ENCODE results near the gene PSMG1. TPM values are rescaled to one million over a fixed set of nuclear protein-coding genes. Genes with fewer than 3 reads are reported as not detected.
A peak's percentile ranks its signal among the peaks of the same experiment; 100 is the strongest.
"Not testable (repeated sequence)": the region's sequence is repeated elsewhere in the genome, so short reads cannot be mapped to it uniquely, and the experiment has no call there.

Gene PSMG1, protein sequence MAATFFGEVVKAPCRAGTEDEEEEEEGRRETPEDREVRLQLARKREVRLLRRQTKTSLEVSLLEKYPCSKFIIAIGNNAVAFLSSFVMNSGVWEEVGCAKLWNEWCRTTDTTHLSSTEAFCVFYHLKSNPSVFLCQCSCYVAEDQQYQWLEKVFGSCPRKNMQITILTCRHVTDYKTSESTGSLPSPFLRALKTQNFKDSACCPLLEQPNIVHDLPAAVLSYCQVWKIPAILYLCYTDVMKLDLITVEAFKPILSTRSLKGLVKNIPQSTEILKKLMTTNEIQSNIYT
- 15.6 TPM for total RNA-seq
- 10 to 100 TPM; 45.9 to 52.0 (median 48.6) TPM for polyA plus RNA-seq

DNA sequence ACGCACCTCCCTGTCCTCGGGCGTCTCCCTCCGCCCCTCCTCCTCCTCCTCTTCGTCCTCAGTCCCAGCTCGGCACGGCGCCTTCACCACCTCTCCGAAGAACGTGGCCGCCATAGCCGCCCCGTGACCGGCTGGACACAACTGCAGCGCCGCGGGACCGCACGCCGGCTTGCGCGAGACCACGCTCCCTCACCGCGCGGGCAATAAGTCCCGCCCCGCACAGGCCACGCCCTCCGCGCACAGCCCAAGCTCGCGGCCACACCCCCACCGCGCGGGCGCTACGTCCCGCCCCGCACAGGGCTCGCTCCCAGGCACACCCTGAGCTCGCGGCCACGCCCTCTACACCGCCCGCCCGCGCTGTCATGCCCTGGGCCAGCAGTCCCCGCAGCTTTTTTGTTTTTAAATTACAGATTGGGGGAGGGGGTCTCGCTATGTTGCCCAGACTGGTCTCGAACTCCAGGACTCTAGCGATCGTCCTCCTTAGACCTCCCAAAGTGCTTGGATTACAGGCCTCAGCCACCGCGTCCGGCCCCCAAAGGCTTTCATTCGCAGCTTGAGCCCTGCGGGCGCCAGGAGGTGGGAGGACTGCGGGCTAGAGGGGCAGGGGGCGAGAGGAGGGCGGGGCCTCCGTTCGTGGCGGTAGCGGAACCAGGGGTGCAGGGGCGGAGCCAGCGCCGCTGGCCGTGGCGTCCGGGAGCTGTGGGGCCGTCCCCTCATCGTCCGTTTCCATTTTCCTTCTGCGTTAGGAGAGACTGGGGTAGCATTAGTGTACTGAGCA is at the start of gene PSMG1:
PSMG1 (minus strand) TSS at position 180 of the 778 bp plus-strand sequence; CDS start at position 114, 66 bp downstream.
- Mint-ChIP-seq H3K9me3 (no peaks in the 10 kb centered on the region), H3K36me3 (peaks cover 9% of the 10 kb centered on the region), H3K4me3 (peak within 1 kb of the TSS; percentile 92 to 100 (median 97)), H3K27me3 (no peaks in the 10 kb centered on the region), H3K4me1 (peaks cover 35 to 62% (median 40%) of the 10 kb centered on the region in 4 donors), H3K27ac (peak within 1 kb of the TSS; percentile 85 to 95 (median 90))
- Histone ChIP-seq H3K36me3 (ENCODE audit: control insufficient read depth, insufficient read depth, low read length) (peaks cover 10% of the 10 kb centered on the region), H3K27me3 (ENCODE audit: control insufficient read depth, insufficient read depth, low read length) (no peaks in the 10 kb centered on the region), H3K4me1 (ENCODE audit: control insufficient read depth, insufficient read depth, low read length, poor library complexity, severe bottlenecking) (peaks cover 27% of the 10 kb centered on the region), H3K4me3 (ENCODE audit: low read depth, low read length) (peak within 1 kb of the TSS; percentile 85), H3K27ac (ENCODE audit: insufficient read depth, low read length, poor library complexity, severe bottlenecking) (peak within 1 kb of the TSS; percentile 89), H3K9me3 (ENCODE audit: control insufficient read depth in 2 of 2, low read length in 2 of 2) (no peaks in the 10 kb centered on the region)
- DNase-seq (peak; percentile 90 to 96 (median 92)), ATAC-seq (ENCODE audit: low read depth in 2 of 2) (peak; percentile 94 to 95)

DNA sequence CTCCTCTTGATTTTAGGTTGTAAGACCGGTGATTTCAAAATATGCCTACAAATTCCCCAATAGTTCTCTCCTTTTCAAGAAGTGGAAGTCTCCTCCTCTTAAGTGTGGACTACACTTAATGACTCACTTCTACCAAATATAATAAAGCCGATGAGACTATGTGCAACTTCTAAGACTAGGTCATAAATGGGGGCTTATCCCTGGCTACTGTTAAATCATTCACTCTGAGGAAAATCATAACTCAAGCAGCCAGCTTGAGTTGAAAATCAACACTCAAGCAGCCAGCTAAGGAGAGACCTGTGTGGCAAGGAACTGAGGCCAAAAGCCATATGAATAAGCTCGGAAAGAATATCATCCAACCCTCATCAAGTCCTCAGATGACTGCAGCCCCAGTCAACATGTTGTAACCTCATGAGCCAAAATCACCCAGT is 49.6 kb upstream of the PSMG1 start:
- Histone ChIP-seq H3K27me3 (ENCODE audit: control insufficient read depth, insufficient read depth, low read length) (no peaks in the 10 kb centered on the region), H3K4me3 (ENCODE audit: low read depth, low read length) (no peak overlapping the region), H3K4me1 (ENCODE audit: control insufficient read depth, insufficient read depth, low read length, poor library complexity, severe bottlenecking) (no peaks in the 10 kb centered on the region), H3K9me3 (ENCODE audit: control insufficient read depth in 2 of 2, low read length in 2 of 2) (no peaks in the 10 kb centered on the region), H3K27ac (ENCODE audit: insufficient read depth, low read length, poor library complexity, severe bottlenecking) (no peak overlapping the region), H3K36me3 (ENCODE audit: control insufficient read depth, insufficient read depth, low read length) (peaks cover 85% of the 10 kb centered on the region)
- H3K4me3 Mint-ChIP-seq, result no peak overlapping the region
- no peak for ATAC-seq (ENCODE audit: low read depth in 2 of 2)
- no peak for DNase-seq
- no peaks in the 10 kb centered on the region for H3K9me3 Mint-ChIP-seq
- no peaks in the 10 kb centered on the region for H3K27me3 Mint-ChIP-seq
- no peak overlapping the region for H3K27ac Mint-ChIP-seq
- H3K4me1 Mint-ChIP-seq, result peaks cover 7 to 44% (median 28%) of the 10 kb centered on the region in 4 donors
- H3K36me3 Mint-ChIP-seq, result peaks cover 55% of the 10 kb centered on the region

DNA sequence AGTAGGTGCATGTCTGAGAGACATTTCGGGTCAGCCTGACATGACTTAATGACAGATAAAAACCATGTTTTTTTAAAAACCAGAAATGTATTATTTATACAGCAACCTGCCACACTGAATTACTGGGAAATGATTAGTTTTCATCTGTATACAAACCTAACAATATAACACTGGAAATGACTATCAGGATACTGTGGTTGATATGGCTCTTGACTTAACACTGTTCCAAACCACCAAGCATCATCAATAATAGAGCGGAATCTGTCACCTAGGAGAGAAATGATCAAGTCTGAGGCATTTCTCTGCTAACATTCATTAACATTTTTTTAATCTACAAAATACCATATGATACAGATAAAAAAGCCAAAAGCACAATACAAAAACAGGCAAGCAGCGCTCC is 41.7 kb upstream of the PSMG1 start:
- ATAC-seq (ENCODE audit: low read depth in 2 of 2) (no peak), DNase-seq (no peak)
- H3K27ac Mint-ChIP-seq, result no peak overlapping the region
- H3K36me3 ChIP-seq (ENCODE audit: control insufficient read depth, insufficient read depth, low read length), result peaks cover 67% of the 10 kb centered on the region
- H3K4me1 ChIP-seq (ENCODE audit: control insufficient read depth, insufficient read depth, low read length, poor library complexity, severe bottlenecking), result no peaks in the 10 kb centered on the region
- H3K9me3 Mint-ChIP-seq, result peaks cover 0 to 1% (median 0%) of the 10 kb centered on the region in 7 donors
- H3K27me3 ChIP-seq (ENCODE audit: control insufficient read depth, insufficient read depth, low read length), result no peaks in the 10 kb centered on the region
- H3K4me3 Mint-ChIP-seq, result no peak overlapping the region
- no peaks in the 10 kb centered on the region for H3K27me3 Mint-ChIP-seq
- no peak overlapping the region for H3K4me3 ChIP-seq (ENCODE audit: low read depth, low read length)
- H3K27ac ChIP-seq (ENCODE audit: insufficient read depth, low read length, poor library complexity, severe bottlenecking), result no peak overlapping the region
- H3K9me3 ChIP-seq (ENCODE audit: control insufficient read depth in 2 of 2, low read length in 2 of 2), result no peaks in the 10 kb centered on the region
- H3K4me1 Mint-ChIP-seq, result peaks cover 14 to 40% (median 18%) of the 10 kb centered on the region in 4 donors
- peaks cover 65% of the 10 kb centered on the region for H3K36me3 Mint-ChIP-seq

DNA sequence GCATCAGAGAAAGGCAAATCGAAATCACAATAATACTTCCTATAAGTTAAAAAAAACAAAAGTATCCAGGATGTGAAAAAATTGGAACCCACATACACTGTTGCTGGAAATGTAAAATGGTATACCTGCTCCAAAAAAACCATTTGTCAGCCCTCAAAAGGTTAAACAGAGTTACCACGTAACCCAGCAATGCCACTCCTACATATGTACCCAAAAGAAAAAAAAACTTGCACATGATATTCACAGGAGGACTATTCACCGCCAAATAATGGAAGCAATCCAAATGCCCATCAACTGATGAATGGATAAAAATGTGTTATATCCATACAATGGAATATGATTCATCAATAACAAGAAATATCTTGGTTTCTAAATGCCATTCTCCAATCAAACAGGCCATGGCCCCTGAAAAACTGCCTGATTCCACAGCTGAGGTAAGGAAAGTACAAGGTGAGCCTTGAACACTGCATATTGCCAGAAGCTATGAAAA is 38.8 kb upstream of the PSMG1 start:
- Histone ChIP-seq H3K36me3 (ENCODE audit: control insufficient read depth, insufficient read depth, low read length) (peaks cover 56% of the 10 kb centered on the region), H3K27me3 (ENCODE audit: control insufficient read depth, insufficient read depth, low read length) (no peaks in the 10 kb centered on the region), H3K9me3 (ENCODE audit: control insufficient read depth in 2 of 2, low read length in 2 of 2) (no peaks in the 10 kb centered on the region), H3K4me3 (ENCODE audit: low read depth, low read length) (no peak overlapping the region), H3K27ac (ENCODE audit: insufficient read depth, low read length, poor library complexity, severe bottlenecking) (no peak overlapping the region), H3K4me1 (ENCODE audit: control insufficient read depth, insufficient read depth, low read length, poor library complexity, severe bottlenecking) (no peaks in the 10 kb centered on the region)
- Mint-ChIP-seq H3K27me3 (no peaks in the 10 kb centered on the region), H3K27ac (peak overlapping the region in 1 of 3 donors; percentile 22), H3K4me1 (peaks cover 16 to 31% (median 19%) of the 10 kb centered on the region in 4 donors), H3K36me3 (peaks cover 55% of the 10 kb centered on the region), H3K9me3 (peaks cover 0 to 1% (median 0%) of the 10 kb centered on the region in 7 donors), H3K4me3 (no peak overlapping the region)
- DNase-seq (no peak), ATAC-seq (ENCODE audit: low read depth in 2 of 2) (no peak)

DNA sequence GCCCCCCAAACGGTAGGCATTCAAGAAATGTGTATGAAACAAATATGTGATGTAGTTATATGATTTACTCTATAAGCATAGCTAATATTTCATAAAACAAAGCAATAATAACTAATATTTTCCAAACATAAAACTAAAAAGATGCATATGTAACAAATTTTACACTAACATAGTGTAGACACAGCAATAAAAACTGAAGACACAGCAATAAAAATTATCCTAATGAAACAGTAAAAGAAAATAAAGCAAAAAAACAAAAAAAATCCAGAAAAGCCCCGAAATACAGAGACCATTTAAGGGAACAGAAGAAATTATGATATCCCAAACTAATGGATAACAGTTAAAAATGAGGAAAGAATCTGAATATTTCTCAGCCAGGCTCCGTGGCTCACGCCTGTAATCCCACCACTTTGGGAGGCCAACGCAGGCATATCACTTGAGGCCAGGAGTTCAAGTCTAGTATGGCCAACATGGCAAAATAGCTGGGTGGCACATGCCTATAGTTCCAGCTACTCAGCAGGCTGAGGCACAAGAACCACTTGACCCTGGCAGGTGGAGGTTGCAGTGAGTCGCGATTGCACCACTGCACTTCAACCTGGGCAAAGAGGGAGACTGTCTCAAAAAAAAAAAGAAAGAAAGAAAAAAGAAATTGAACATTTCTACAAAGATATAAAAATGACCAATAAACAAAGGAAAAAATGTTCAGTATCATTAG is 38.2 kb upstream of the PSMG1 start:
- Mint-ChIP-seq H3K27me3 (no peaks in the 10 kb centered on the region), H3K9me3 (peaks cover 0 to 1% (median 0%) of the 10 kb centered on the region in 7 donors), H3K27ac (peak overlapping the region in 2 of 3 donors; percentile 64 to 65), H3K4me1 (peaks cover 15 to 31% (median 18%) of the 10 kb centered on the region in 4 donors), H3K4me3 (no peak overlapping the region), H3K36me3 (peaks cover 49% of the 10 kb centered on the region)
- H3K9me3 ChIP-seq (ENCODE audit: control insufficient read depth in 2 of 2, low read length in 2 of 2), result no peaks in the 10 kb centered on the region
- no peaks in the 10 kb centered on the region for H3K27me3 ChIP-seq (ENCODE audit: control insufficient read depth, insufficient read depth, low read length)
- DNase-seq (no peak), ATAC-seq (ENCODE audit: low read depth in 2 of 2) (no peak)
- no peak overlapping the region for H3K27ac ChIP-seq (ENCODE audit: insufficient read depth, low read length, poor library complexity, severe bottlenecking)
- H3K36me3 ChIP-seq (ENCODE audit: control insufficient read depth, insufficient read depth, low read length), result peaks cover 56% of the 10 kb centered on the region
- no peaks in the 10 kb centered on the region for H3K4me1 ChIP-seq (ENCODE audit: control insufficient read depth, insufficient read depth, low read length, poor library complexity, severe bottlenecking)
- no peak overlapping the region for H3K4me3 ChIP-seq (ENCODE audit: low read depth, low read length)

DNA sequence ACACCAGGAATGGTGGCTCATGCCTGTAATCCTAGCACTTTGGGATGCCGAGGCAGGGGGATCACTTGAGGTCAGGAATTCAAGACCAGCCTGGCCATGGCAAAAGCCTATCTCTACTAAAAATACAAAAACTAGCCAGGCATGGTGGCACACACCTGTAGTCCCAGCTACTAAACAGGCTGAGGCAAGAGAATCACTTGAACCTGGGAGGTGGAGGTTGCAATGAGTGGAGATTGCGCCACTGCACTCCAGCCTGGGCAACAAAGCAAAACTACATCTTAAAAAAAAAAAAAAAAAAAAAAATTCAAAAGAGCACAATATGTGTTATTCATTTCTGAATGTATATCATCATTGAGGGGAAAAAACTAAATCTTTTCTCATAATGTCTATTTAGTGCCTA is 37.6 kb upstream of the PSMG1 start:
- peak overlapping the region in 1 of 3 donors; percentile 64 for H3K27ac Mint-ChIP-seq
- peaks cover 59% of the 10 kb centered on the region for H3K36me3 ChIP-seq (ENCODE audit: control insufficient read depth, insufficient read depth, low read length)
- H3K27ac ChIP-seq (ENCODE audit: insufficient read depth, low read length, poor library complexity, severe bottlenecking); H3K9me3 Mint-ChIP-seq; H3K9me3 ChIP-seq (ENCODE audit: control insufficient read depth in 2 of 2, low read length in 2 of 2); H3K4me3 Mint-ChIP-seq; ATAC-seq (ENCODE audit: low read depth in 2 of 2); H3K27me3 Mint-ChIP-seq; H3K4me1 ChIP-seq (ENCODE audit: control insufficient read depth, insufficient read depth, low read length, poor library complexity, severe bottlenecking); H3K4me3 ChIP-seq (ENCODE audit: low read depth, low read length); DNase-seq; H3K27me3 ChIP-seq (ENCODE audit: control insufficient read depth, insufficient read depth, low read length): not testable (repeated sequence)
- peaks cover 12 to 31% (median 14%) of the 10 kb centered on the region in 4 donors for H3K4me1 Mint-ChIP-seq
- H3K36me3 Mint-ChIP-seq, result peaks cover 46% of the 10 kb centered on the region

DNA sequence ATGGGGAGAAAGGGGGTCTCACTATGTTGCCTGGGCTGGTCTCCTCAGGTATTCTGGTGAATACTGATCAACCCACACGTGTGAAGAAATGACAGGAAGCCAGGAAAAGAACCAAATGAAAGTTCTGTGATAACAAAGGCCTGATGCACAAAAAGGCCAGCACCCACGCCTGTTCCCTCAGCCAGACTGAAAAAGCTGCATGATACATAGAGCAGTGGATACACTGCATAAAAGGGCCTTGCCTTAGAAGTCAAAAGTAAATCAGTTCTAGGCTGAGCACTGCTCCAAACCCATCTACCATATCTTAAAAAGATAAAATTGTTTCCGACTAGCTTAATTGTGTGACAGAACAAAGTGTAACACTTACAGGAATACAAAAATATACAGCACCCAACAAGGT is 36.9 kb upstream of the PSMG1 start:
- Histone ChIP-seq H3K27ac (ENCODE audit: insufficient read depth, low read length, poor library complexity, severe bottlenecking) (no peak overlapping the region), H3K27me3 (ENCODE audit: control insufficient read depth, insufficient read depth, low read length) (no peaks in the 10 kb centered on the region), H3K4me1 (ENCODE audit: control insufficient read depth, insufficient read depth, low read length, poor library complexity, severe bottlenecking) (no peaks in the 10 kb centered on the region), H3K4me3 (ENCODE audit: low read depth, low read length) (no peak overlapping the region), H3K9me3 (ENCODE audit: control insufficient read depth in 2 of 2, low read length in 2 of 2) (no peaks in the 10 kb centered on the region), H3K36me3 (ENCODE audit: control insufficient read depth, insufficient read depth, low read length) (peaks cover 65% of the 10 kb centered on the region)
- Mint-ChIP-seq H3K27ac (no peak overlapping the region), H3K4me3 (no peak overlapping the region), H3K36me3 (peaks cover 48% of the 10 kb centered on the region), H3K27me3 (no peaks in the 10 kb centered on the region), H3K9me3 (peaks cover 0 to 1% (median 0%) of the 10 kb centered on the region in 7 donors), H3K4me1 (peaks cover 10 to 30% (median 13%) of the 10 kb centered on the region in 4 donors)
- DNase-seq (no peak), ATAC-seq (ENCODE audit: low read depth in 2 of 2) (no peak)

Data from CD4-positive, CD25-positive, alpha-beta regulatory T cell (primary cell).